GM12878 (cell line): ENCODE results near the gene SNAPIN. TPM values are rescaled to one million over a fixed set of nuclear protein-coding genes. Genes with fewer than 3 reads are reported as not detected.

Source experiments
- CEBPB ChIP-seq, 2 experiments: fragments of 150-350 bp in 1 of 2; IDR thresholded peaks; 2 replicates each; pipeline ENCODE4 v1.6.1; 2012 to 2014; ENCODE audit warnings: low read depth in 2 of 2, low read length in 2 of 2, borderline replicate concordance in 1 of 2, inconsistent platforms in 1 of 2
- CREM ChIP-seq: IDR thresholded peaks from 2 replicates; pipeline ENCODE4 v1.6.1; 2014; ENCODE audit warnings: antibody characterized with exemption, low read depth
- CTCF ChIP-seq, 3 experiments: IDR thresholded peaks in 2 of 3; conservative IDR thresholded peaks in 1 of 3; 2 replicates each; pipeline ENCODE4 v1.5.1; 2011; ENCODE audit warnings: low read depth in 3 of 3, low read length in 3 of 3, mild to moderate bottlenecking in 3 of 3, control low read depth in 2 of 3, moderate library complexity in 2 of 3, inconsistent platforms in 1 of 3, mixed read lengths in 1 of 3; ENCODE audit not compliant: control insufficient read depth in 2 of 3, insufficient read depth in 1 of 3; ENCODE audit errors: extremely low read depth in 1 of 3
- EED ChIP-seq: sonication (generic); IDR thresholded peaks from 2 replicates; pipeline ENCODE4 v1.6.1; 2016; ENCODE audit warnings: antibody characterized with exemption, low read depth
- IRF4 ChIP-seq: IDR thresholded peaks from 2 replicates; pipeline ENCODE4 v1.6.1; 2011; ENCODE audit warnings: low read depth, low read length
- KAT2A ChIP-seq: conservative IDR thresholded peaks from 2 replicates; pipeline ENCODE4 v1.6.1; 2011; ENCODE audit warnings: low read depth, low read length; ENCODE audit not compliant: control insufficient read depth
- MLLT1 ChIP-seq: fragments of 450-650 bp; IDR thresholded peaks from 2 replicates; pipeline ENCODE4 v1.6.1; 2016; ENCODE audit warnings: mild to moderate bottlenecking
- MTA2 ChIP-seq: fragments of 450-650 bp; IDR thresholded peaks from 2 replicates; pipeline ENCODE4 v1.6.1; 2016; ENCODE audit warnings: low read depth, mild to moderate bottlenecking, moderate library complexity
- NR2F1 ChIP-seq: fragments of 450-650 bp; conservative IDR thresholded peaks from 2 replicates; pipeline ENCODE4 v1.6.1; 2017; ENCODE audit warnings: mild to moderate bottlenecking
- RAD21 ChIP-seq: IDR thresholded peaks from 2 replicates; pipeline ENCODE4 v1.6.1; 2011; ENCODE audit warnings: mild to moderate bottlenecking, low read depth, low read length, moderate library complexity; ENCODE audit not compliant: insufficient read depth
- RBBP5 ChIP-seq: fragments of 200-600 bp; sonication (generic); conservative IDR thresholded peaks from 2 replicates; pipeline ENCODE4 v1.6.1; 2016
- polyA plus RNA-seq, 11 experiments: library from polyadenylated mRNA; depleted of rRNA in 4 of 11; unstranded in 6 of 11; stranded (reverse) in 5 of 11; fragments of >200 nt; fragmentation: Nextera tagmentation in 4 of 11; fragmentation: Illumina TruSeq in 1 of 11; extraction: Ambion mirVana in 4 of 11; extraction: Trizol in 1 of 11; gene quantifications; 1 replicate in 1 of 11; 2 replicates in 10 of 11; pipeline versions ENCODE4 v1.2.1 to v1.2.3, GENCODE V29; 2011 to 2016; ENCODE audit warnings: inconsistent platforms in 2 of 11, missing spikeins in 2 of 11, low read depth in 1 of 11
- total RNA-seq, 4 experiments: library from RNA; depleted of rRNA in 3 of 4; stranded (reverse); fragments of >200 nt in 3 of 4; fragmentation: Illumina TruSeq in 1 of 4; extraction: Trizol in 1 of 4; gene quantifications; 2 replicates each; pipeline versions ENCODE4 v1.2.1 to v1.2.3, GENCODE V29; 2013 to 2021

Gene SNAPIN
- total and polyA plus RNA-seq, 10 of the 15 experiments (the other 5 are each of a cell fraction or from before 2014, with no cell fraction given), result 12.4 to 78.1 (median 38.6) TPM

- TF ChIP-seq CTCF (IDR thresholded peaks at IDR 0.05 in 2 of 3, conservative IDR thresholded peaks at IDR 0.05 in 1 of 3; ENCODE audit: control insufficient read depth in 2 of 3, extremely low read depth in 1 of 3, insufficient read depth in 1 of 3, low read depth in 3 of 3, low read length in 3 of 3), result peak; percentile 13 to 47 (median 32); a peak in 4 of 6 replicates
- TF ChIP-seq CEBPB (IDR thresholded peaks at IDR 0.05; ENCODE audit: borderline replicate concordance in 1 of 2, low read depth in 2 of 2, low read length in 2 of 2), result no peak; a peak in 1 of 4 replicates
- TF ChIP-seq CREM, result peak; percentile 79; the same call in 1 of the 2 replicates
- no peak for TF ChIP-seq MTA2
- TF ChIP-seq NR2F1, result peak; percentile 50; the same call in 1 of the 2 replicates
- peak; percentile 48; the same call in 1 of the 2 replicates for TF ChIP-seq EED
- no peak for TF ChIP-seq KAT2A
- TF ChIP-seq MLLT1, result peak; percentile 57; the same call in 1 of the 2 replicates
- TF ChIP-seq IRF4, result peak; percentile 22; the same call in 1 of the 2 replicates
- no peak for TF ChIP-seq RAD21
- no peak for TF ChIP-seq RBBP5
- TF ChIP-seq, all 136 proteins: peak for 72
Measured at GRCh38 chr1:153670859-153671627, 12.5 kb downstream of the SNAPIN start, which contains the start of gene ILF2 (continued).
